GM12878 (cell line): ENCODE measurements around the gene SATB2.

Experiments
- BHLHE40 ChIP-seq, 2 experiments: fragments of 450-650 bp in 1 of 2; IDR thresholded peaks; 2 replicates each; pipeline ENCODE4 v1.6.1; 2011 to 2017; ENCODE audit warnings: low read depth in 2 of 2, borderline replicate concordance in 1 of 2, improper control_type of control experiment in 1 of 2, low read length in 1 of 2, mild to moderate bottlenecking in 1 of 2
- CTCF ChIP-seq, 3 experiments: IDR thresholded peaks in 2 of 3; conservative IDR thresholded peaks in 1 of 3; 2 replicates each; pipeline ENCODE4 v1.5.1; 2011; ENCODE audit warnings: low read depth in 3 of 3, low read length in 3 of 3, mild to moderate bottlenecking in 3 of 3, control low read depth in 2 of 3, moderate library complexity in 2 of 3, inconsistent platforms in 1 of 3, mixed read lengths in 1 of 3; ENCODE audit not compliant: control insufficient read depth in 2 of 3, insufficient read depth in 1 of 3; ENCODE audit errors: extremely low read depth in 1 of 3
- HDAC6 ChIP-seq: fragments of 200-600 bp; sonication (generic); IDR thresholded peaks from one replicate; pipeline ENCODE4 v1.8.0; 2017; ENCODE audit warnings: antibody characterized with exemption; ENCODE audit not compliant: unreplicated experiment
- NFXL1 ChIP-seq: fragments of 450-650 bp; IDR thresholded peaks from 2 replicates; pipeline ENCODE4 v1.6.1; 2017; ENCODE audit warnings: antibody characterized with exemption, mild to moderate bottlenecking, borderline replicate concordance
- POLR2A ChIP-seq: IDR thresholded peaks from 2 replicates; pipeline ENCODE4 v1.6.1; 2011; ENCODE audit warnings: low read depth, mild to moderate bottlenecking, low read length
- SP1 ChIP-seq: IDR thresholded peaks from one replicate; pipeline ENCODE4 v1.6.1; 2011; ENCODE audit warnings: low read depth, low read length
- SUZ12 ChIP-seq: fragments of 200-600 bp; sonication (generic); IDR thresholded peaks from one replicate; pipeline ENCODE4 v1.6.1; 2018; ENCODE audit warnings: antibody characterized with exemption, mild to moderate bottlenecking; ENCODE audit not compliant: unreplicated experiment
- ZBTB4 ChIP-seq: fragments of 450-650 bp; formaldehyde crosslinking; IDR thresholded peaks from 2 replicates; pipeline ENCODE4 v1.4.0; 2022; ENCODE audit warnings: mild to moderate bottlenecking, moderate library complexity

GRCh38 chr2:199341123-199341522 is 116.6 kb downstream of the SATB2 start:
- no peak for TF ChIP-seq SP1
- no peak for TF ChIP-seq SUZ12
- TF ChIP-seq NFXL1 = no peak
- no peak for TF ChIP-seq ZBTB4 (CRISPR knock-in tag)
- TF ChIP-seq CTCF (IDR thresholded peaks at IDR 0.05 in 2 of 3, conservative IDR thresholded peaks at IDR 0.05 in 1 of 3; ENCODE audit: control insufficient read depth in 2 of 3, extremely low read depth in 1 of 3, insufficient read depth in 1 of 3, low read depth in 3 of 3, low read length in 3 of 3) = no peak
- TF ChIP-seq HDAC6 = no peak
- no peak for TF ChIP-seq POLR2A
- TF ChIP-seq BHLHE40 (IDR thresholded peaks at IDR 0.05; ENCODE audit: borderline replicate concordance in 1 of 2, low read depth in 2 of 2, low read length in 1 of 2) = no peak
